ENCODE measurements around the gene FADD.

Gene FADD

GRCh38 chr11:70202920-70203750 is at the start of gene FADD:
Gene FADD (plus strand): TSS chr11:70203296. CDS start chr11:70203460, 164 bp downstream.
- peak; percentile 92 for DNase-seq

- DNase-seq, result no peak
Observed at GRCh38 chr11:70155386-70155785, 47.7 kb upstream of the FADD start.

GRCh38 chr11:70156291-70157037 is 46.6 kb upstream of the FADD start:
- no peak for DNase-seq

GRCh38 chr11:70158201-70158600 is 44.9 kb upstream of the FADD start:
- no peak for DNase-seq

GRCh38 chr11:70158757-70159389 is 44.2 kb upstream of the FADD start:
- DNase-seq, result no peak

- no peak for DNase-seq
Observed at GRCh38 chr11:70159627-70160570, 43.2 kb upstream of the FADD start.

- no peak for DNase-seq
Observed at GRCh38 chr11:70161043-70161625, 42.0 kb upstream of the FADD start.

- no peak for DNase-seq
Observed at GRCh38 chr11:70164705-70165104, 38.4 kb upstream of the FADD start.

- DNase-seq, result no peak
Observed at GRCh38 chr11:70167120-70167519, 36.0 kb upstream of the FADD start.

- no peak for DNase-seq
Observed at GRCh38 chr11:70167723-70168404, 35.2 kb upstream of the FADD start.

GRCh38 chr11:70168405-70168754 is 34.7 kb upstream of the FADD start:
- DNase-seq, result no peak

GRCh38 chr11:70169127-70169526 is 34.0 kb upstream of the FADD start:
- no peak for DNase-seq

GRCh38 chr11:70169632-70170031 is 33.5 kb upstream of the FADD start:
- no peak for DNase-seq

GRCh38 chr11:70170596-70171210 is 32.4 kb upstream of the FADD start:
- DNase-seq, result no peak

GRCh38 chr11:70173018-70173417 is 30.1 kb upstream of the FADD start:
- DNase-seq, result no peak

GRCh38 chr11:70174547-70175235 is 28.4 kb upstream of the FADD start:
- DNase-seq, result no peak

GRCh38 chr11:70175236-70175698 is 27.8 kb upstream of the FADD start:
- DNase-seq, result no peak

GRCh38 chr11:70176940-70177689 is 26.0 kb upstream of the FADD start:
- peak; percentile 79 for DNase-seq

- no peak for DNase-seq
Observed at GRCh38 chr11:70180906-70181305, 22.2 kb upstream of the FADD start.

- DNase-seq, result no peak
Observed at GRCh38 chr11:70182266-70182665, 20.8 kb upstream of the FADD start.

Data from activated CD4-positive, alpha-beta T cell treated with anti-CD3 and anti-CD28 coated beads for 48 hours (primary cell).